GM19324 (cell line): ENCODE measurements around the gene CSF2RB.

Source experiments
- ATAC-seq: cut with Tn5 transposase; IDR thresholded peaks from one replicate; pipeline ENCODE4 v1.9.1; 2021; ENCODE audit warnings: mild to moderate bottlenecking, moderate library complexity; ENCODE audit not compliant: unreplicated experiment, low FRiP score

CSF2RB gene

DNA sequence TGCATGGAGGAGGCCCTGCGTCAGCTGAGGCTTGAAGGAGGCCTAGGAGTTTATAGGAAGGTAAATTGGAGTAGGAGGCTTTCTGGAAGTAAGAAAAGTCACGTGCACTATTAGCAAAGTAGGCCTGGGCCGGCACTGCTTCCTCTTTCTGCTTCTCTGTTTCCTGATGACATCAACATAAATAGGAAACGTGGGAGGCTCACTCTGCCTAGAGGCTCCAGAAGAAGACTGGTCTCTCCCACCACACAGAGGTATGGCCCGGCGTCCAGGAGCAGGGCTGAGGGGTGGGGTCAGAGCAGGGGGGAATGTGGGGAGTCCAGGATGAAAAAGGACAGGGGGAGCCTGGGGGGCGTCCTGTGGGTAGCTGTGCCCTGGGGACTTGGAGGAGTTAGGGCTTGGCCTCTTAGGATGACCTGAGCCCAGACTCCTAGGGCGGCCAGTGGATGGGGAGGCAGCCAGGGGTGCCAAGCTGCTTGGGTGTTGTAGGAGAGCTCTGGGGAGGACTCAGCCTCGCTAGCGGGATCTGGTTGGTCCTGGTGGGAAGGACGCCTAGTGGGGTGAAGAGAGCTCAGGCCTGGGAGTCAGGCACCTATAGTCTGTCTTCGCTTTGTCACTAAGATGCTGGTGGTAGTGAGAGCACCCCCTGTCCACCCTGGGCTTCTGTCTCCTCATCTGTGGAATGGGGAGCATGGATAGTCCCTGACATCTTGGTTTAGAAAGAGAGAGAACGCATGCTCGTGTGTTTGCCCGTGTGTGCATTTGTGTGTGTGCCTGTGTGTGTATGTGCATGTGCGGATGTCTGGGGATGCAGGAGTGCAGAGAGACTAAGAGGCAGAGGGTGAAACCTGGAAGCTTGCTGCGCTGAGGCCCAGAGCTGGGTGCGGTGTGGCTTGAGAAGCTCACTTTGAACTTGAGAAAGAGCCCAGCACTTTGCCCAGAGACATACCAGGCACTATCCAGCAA is at the start of gene CSF2RB:
Gene CSF2RB (plus strand): TSS at position 202 of the 963 bp plus-strand sequence. CDS start 8,580 bp downstream, outside the sequence.
- no peak for ATAC-seq

DNA sequence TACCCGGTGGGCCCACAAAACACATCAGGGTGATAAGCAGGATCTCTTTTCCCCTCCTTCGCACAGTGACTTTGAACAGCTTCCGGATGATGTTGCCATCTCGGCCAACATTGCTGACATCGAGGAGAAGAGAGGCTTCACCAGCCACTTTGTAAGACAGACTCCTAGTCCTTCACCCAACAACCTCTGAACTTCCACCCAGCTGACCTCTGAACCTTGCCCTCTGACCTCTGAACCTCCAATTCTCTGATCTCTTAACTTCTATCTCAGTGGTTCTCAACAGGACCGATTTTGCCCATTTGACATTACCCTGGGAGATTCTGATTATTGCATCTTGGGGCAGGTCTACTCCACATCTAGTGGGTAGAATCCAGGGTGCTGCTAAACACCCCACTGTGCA is 49.4 kb upstream of the CSF2RB start:
- ATAC-seq: no peak

DNA sequence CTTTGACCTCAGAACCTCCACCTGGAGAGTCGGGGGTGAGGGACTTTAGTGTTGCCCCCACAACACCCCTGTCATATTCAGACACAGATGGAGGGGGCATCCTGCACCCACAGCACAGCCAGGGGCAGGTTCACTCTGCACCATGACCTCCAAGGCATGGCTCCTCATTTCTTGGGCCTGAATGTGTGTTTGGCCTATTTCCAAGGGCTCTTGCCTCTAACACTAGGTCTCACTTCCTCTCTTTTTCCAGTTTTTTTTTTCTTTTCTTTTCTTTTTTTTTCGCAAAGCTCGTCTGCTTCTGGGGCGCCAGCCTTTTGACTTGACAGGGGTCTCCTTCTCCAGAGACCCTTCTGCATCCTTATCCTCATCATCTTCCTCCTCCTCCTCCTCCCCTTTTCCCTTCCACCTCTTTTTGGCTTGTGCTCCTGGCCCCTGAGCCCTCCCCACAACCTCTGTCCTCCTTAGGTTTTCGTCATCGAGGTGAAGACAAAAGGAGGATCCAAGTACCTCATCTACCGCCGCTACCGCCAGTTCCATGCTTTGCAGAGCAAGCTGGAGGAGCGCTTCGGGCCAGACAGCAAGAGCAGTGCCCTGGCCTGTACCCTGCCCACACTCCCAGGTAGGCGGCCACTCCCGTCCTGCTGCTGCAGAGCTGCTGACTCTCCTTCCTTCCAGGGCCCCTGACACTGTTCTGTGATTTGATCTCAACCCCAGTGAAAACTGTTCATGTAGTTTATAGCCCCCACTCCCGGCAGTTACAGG is 48.8 kb upstream of the CSF2RB start:
- no peak for ATAC-seq

DNA sequence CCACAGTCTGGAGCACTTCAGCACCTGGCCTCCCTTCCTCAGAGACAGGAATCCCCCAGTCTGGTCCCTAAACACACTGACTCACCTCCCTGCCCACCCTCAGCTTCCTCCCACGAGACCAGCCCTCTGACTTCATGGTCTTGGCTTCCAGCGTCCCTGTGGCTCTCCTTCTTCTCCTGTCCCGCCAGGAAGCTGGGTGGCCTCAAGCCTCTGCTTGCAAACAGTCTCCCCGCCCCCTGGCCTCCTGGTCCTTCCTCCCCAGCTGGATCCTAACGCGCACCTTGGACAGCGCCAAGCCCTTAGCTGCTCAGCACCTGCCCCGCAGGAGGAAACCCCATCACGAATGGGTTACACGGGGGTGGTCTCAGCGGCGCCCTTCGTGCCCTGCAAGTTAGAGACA is 48.1 kb upstream of the CSF2RB start:
- no peak for ATAC-seq

DNA sequence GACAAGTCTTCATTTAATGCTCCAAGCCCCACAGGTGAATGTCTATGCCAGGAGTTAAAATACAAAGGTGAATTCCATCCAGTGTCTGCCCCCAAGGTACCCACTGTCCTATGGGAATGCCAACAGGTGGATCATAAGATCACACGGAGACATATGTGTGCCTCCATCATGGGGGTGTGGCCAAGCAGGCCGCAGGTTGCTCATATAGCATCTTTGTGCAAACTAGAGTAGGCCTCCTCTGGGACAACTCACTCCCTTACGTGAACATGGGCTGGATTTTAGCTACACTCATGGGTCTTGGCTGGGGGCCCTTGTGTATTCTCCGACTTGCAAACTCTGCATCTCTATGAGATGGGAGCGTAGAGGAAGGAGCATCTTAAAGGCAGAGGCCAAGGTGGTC is 45.7 kb upstream of the CSF2RB start:
- no peak for ATAC-seq

DNA sequence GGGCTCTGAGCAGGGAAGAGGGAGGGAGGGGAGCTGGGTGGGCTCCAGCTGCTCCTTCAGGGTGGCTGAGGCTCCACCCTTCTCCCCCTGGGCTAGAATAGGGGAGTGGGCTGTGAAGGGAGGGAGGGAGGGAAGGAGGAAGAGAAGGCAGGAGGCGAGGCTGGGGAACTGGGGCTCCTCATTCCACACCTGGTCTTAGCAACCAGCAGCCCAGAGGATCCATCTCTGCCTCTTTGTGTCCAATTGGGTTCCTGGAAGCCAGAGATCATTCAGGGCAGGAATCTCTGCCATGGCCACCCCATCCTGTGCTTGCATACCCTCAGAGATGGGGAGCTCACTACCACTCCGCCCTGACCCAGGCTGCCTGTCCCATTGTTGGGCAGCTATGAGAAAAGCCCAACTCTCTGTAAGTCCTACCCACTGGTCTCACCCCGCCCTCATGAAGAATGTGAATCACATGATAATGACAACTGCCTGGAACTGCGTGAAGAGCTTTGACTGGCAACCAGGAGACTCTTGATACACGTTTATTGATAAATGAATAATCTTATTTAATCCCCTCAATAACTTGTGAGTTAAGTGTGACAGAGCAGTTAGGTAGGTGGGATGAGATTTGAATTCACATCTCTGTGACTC is 44.8 kb upstream of the CSF2RB start:
- no peak for ATAC-seq

DNA sequence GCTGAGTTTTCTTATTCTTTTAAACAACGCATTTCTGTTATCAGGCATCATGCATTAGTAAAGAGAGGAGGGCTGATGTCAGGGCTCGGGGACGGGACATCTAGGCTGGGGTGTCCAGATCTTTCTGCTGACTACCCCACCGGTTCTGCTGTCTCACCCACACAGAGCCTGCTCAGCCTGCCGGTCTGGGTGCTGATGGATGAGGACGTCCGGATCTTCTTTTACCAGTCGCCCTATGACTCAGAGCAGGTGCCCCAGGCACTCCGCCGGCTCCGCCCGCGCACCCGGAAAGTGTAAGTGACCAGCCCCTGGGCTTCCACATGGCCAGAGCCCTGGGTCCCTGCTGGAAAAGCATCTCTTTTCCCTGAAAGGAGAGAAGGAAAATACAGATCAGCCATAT is 43.2 kb upstream of the CSF2RB start:
- ATAC-seq: no peak

DNA sequence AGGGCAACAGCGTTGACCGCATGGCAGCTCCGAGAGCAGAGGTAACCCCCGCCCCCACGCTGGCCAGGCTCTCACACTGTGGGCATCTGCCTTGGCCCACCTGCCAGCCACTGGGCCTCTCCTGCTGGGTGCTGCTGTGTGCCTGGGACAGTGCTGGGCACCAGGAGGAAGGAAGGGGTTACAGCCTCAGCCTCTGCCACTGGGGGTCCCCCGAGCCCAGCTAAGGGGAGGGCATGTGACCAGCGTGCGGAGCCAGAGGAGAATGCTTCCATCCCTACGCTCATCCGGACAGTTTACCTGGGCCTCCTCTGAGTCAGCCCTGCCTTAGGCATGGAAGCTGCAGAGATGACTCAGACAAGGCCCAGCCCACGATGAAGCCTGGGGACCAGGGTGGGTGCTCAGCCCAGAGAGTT is 41.8 kb upstream of the CSF2RB start:
- ATAC-seq: no peak

DNA sequence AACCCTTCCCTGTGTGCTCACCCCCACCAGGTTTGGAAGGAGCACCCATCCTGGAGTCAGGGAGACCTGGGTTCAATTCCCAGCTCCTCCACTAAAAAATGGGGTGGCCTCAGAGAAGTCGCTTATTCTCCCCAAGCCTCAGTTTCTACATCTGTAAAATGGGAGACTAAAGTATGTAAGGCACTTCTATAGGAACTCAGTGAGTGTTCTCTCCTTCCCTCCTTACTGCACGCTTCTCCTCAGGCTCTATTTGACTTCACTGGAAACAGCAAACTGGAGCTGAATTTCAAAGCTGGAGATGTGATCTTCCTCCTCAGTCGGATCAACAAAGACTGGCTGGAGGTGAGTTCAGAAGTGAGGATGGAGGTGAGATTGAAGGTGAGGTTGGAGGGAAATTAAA is 41.3 kb upstream of the CSF2RB start:
- no peak for ATAC-seq

DNA sequence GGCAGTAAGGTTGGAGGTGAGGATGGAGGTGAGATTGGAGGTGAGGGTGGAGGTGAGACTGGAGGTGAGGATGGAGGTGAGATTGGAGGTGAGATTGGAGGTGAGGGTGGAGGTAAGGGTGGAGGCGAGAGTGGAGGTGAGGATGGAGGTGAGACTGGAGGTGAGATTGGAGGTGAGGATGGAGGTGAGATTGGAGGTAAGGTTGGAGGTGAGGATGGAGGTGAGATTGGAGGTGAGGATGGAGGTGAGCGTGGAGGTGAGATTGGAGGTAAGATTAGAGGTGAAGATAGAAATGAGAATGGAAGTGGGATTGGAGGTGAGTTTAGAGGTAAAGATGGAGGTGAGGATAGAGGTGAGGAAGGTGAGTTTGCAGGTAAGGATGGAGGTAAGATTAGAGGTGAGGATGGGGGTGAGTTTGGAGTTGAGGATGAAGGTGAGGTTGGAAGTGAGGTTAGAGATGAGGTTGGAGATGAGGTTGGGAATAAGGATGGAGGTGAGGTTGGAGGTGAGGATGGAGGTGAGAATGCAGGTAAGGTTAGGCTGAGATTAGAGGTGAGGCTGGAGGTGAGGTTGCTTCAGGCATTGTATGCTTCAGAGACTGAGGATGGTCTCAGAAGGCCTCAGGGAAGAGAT is 40.4 kb upstream of the CSF2RB start:
- ATAC-seq: no peak

DNA sequence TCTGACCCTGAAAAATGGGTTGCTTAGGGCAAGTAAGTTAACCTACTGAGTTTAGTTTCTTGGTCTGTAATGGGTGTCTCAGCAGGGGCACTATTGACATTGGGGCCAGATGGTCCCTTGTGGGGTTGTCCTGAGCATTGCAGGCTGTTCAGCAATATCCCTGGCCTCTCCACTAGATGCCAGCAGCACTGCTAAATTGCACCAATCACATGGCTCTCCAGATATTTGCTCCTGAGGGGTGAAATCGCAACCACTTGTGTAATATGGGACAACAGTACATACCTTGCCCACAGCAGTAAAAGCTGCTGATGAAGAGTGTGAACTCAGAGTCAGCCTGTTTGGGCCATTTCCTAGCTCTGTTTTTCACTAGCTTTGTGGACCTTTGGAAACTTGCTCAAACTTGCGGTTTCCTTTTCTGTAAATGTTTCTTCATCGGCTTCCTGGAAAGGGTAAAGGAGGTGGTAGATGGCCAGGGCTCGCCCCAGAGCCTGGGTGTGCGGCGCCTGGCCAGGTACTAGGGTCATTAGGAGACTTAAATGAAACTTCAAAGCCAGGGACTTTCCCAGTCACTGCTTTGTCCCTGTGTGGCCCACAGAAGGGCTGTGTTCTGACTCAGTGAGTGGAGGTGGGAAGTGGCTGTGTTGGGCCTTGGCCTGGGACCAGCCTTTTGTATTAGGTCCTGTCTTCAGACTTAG is 39.7 kb upstream of the CSF2RB start:
- peak; percentile 76 for ATAC-seq

DNA sequence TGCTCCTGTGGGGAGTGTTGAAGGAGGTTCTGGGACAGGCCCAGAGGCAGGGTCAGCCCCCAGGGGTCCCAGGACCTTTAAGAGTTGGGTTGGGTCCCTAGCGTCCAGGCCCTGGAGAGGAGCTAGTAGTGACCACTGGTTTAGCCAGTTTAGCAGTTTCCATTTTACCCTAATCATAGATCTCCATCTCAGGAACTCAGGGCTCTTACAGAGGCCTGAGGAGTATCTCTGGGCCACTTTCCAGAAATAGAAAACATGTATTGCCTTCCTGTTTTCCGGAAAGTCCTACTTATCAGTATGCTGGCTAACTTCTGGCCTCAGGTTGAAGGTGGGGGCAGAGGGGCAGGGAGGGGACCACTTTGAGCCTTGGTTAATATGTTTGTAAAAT is 39.1 kb upstream of the CSF2RB start:
- no peak for ATAC-seq

DNA sequence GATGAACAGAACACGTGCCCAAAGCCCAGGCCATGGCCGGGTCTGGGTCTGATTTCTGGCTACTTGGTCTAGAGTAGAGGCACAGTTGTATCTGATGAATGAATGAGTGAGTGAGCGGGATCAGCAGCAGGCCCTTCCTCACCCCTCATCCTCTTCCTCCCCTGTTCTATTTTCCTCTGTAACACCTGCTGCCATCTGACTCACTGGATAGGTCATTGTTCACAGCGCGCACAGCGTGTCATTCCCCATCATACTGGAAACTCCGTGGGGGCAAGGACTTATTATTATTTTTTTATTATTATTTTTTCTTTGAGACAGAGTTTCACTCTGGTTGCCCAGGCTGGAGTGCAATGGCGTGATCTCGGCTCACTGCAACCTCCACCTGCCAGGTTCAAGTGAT is 38.7 kb upstream of the CSF2RB start:
- ATAC-seq: no peak

DNA sequence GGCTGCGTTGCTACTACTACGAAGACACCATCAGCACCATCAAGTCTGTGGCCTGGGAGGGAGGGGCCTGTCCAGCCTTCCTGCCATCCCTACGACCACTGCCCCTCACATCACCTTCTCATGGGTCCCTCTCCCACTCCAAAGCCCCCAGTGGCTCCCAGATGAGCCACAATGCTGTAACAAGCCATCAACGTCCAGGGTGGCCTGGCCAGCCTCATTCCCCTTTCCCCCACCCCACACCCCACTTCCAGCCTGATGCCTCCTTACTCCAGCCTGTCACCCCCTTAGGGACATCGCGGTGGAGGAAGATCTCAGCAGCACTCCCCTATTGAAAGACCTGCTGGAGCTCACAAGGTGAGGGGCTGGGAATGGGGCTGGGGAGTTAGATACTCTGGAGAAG is 37.7 kb upstream of the CSF2RB start:
- ATAC-seq: no peak

DNA sequence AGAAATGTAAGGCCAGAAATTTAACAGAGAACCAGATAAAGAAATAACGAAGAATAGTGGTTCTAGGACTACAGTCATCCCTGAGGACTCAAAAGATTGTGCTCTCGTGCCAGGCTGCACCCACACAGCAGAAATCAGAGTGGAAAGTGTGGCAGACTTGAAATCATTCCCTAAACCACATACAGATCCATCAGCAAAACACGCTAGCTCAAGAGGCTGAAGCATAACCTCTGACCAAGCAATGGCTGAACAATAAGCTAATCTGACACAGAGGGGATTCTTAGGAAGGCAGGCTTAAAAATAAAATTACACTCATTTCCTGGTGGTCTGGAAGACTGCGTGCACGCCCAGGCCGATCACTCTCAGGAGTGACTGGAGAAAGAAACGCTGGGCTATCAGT is 33.7 kb upstream of the CSF2RB start:
- ATAC-seq: no peak

DNA sequence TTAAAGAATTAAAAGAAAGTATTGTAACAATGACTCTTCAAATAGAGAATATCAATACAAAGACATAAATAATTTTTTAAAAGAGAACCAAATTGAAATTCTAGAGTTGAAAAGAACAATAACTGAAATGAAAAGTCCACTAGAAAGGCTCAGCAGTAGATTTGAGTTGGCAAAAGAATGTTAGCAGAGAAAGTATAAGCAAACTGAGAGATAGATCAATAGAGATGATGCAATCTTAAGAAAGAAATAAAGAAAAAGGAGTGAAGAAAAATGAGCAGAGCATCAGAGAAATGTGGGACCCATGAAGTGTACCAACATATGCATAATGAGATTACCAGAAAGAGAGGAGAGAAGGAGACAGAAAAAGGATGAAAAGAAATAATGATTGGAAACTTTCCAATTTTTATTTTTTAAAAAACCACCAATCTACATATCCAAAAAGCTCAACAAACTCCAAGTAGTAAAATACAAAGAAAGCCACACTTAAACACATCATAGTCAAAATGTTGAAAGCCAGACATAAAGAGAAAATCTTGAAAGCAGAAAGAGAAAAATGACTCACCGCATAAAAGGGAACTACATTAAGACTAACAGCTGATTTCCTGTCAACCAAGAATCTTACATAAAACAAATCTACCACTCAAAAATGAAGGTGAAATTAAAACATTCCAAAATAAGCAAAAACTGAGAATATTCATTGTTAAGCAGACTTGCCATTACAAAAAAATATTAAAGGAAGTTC is 31.8 kb upstream of the CSF2RB start:
- ATAC-seq: no peak

DNA sequence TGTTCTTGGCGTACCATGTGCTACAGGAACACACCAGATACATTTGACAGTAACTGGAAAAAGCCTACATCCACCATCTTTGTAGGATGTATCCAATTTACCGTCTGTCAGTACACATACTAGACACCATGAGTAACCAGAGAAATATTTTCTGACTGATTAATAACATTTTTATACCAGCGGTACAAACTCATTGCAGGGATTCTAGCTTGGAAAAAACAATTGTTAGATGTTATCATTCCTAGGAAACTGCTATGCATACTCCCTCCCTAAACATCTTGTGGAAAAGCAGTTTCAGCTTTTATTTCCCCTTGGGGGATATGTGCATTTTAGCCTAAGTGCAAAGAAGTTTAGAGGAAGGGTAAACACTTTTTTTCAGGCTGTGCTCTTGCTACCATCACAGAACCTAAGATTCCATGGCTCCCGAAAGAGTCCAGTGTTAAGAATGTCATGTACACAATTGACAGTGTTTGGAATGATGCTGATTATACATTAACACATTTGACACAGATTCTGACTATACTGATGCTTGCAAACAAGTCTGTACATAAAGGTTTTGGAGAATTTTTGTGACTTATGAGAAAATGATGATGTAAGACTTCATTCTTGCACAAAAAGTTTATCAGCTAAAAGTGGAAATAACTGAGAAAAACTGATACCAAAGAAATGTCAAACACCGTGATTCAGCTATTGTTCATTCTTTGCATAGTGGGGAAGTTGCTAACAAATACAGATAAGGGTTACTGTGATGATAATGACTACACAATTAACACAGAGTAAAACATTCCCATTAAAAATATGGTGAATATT is 28.9 kb upstream of the CSF2RB start:
- no peak for ATAC-seq

DNA sequence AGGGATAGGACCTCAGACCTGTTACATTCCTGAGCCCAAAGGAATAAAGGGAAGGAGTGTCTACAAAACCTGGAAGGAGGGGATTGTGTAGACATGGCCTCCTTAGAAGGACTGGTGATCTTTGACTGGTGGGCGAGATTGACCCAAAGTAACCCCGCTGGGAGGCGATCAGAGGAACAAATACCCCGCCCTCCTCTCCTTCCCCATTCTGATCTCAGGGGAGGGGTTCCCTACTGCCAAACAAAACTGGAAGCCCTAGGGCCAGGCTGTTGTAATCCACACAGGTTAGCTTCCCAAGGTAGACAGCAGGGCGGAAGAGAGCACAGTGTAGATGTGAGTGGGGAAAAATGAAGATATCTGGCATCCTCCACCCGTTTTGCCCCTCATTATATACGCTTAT is 28.0 kb upstream of the CSF2RB start:
- no peak for ATAC-seq

DNA sequence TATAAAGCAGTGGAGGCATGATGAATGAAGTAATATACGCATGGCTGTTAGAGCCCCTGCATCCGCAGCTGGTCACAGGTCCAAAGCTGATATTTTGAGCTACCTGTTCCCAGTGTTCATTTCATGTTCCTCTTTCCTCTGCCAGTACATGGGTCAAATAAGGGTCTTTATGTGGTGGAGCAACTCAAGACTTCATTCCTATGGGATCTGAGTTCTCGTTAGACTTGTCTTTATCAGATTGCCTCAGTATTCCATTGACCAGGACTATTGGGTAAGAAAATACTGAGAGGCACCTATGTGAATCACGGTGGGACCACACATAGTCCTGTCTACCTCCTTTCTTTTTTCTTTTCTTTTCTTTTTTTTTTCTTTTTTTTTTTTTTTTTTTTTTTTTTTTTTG is 27.4 kb upstream of the CSF2RB start:
- ATAC-seq: no peak
